A549 (cell line): ENCODE measurements around the gene GNG7. TPM values are rescaled to one million over a fixed set of nuclear protein-coding genes. Genes with fewer than 3 reads are reported as not detected.

ENCODE experiments used
- ATAC-seq, 2 experiments: fragments of 200-7000 bp in 1 of 2; fragments of >200 bp in 1 of 2; cut with Nextera tagmentation in 1 of 2; cut with Tn5 transposase in 1 of 2; 3 replicates each; pipeline versions ENCODE4 v1.8.0 to v1.9.1; 2018 to 2020; ENCODE audit warnings: mild to moderate bottlenecking in 1 of 2, moderate library complexity in 1 of 2
- CTCF ChIA-PET: fragments of 300-600 bp; sonication (Branson Sonifier 250); formaldehyde crosslinking; extraction: SDS; loops from one replicate; lab custom pipeline; 2021; ENCODE audit warnings: antibody characterized with exemption, inconsistent platforms; lab: Yijun Ruan, JAX
- POLR2A ChIA-PET: fragments of 350-600 bp; formaldehyde crosslinking; extraction: SDS; loops from one replicate; lab custom pipeline; 2021; ENCODE audit warnings: antibody characterized with exemption, inconsistent platforms; lab: Yijun Ruan, JAX
- DNase-seq, 2 experiments: peaks; one replicate each; pipeline versions ENCODE4 v3.0.0 to v3.0.0-alpha.2; 2011 to 2016; ENCODE audit warnings: low read depth in 1 of 2, low spot score in 1 of 2
- FAIRE-seq: peaks from 2 replicates; lab custom pipeline; 2011; peaks lifted over from hg19 to GRCh38; lab: Jason Lieb, UNC
- H3K27ac ChIP-seq, 2 experiments: fragments of >200 bp; sonication (Bioruptor Twin); formaldehyde crosslinking; 3 replicates each; pipeline ENCODE4 v1.5.1; 2016 to 2017
- H3K4me1 ChIP-seq: fragments of >200 bp; sonication (Bioruptor Twin); formaldehyde crosslinking; 3 replicates; pipeline ENCODE4 v1.6.1; 2016
- H3K4me2 ChIP-seq: fragments of >200 bp; sonication (Bioruptor Twin); formaldehyde crosslinking; 3 replicates; pipeline ENCODE4 v1.6.1; 2016
- H3K4me3 ChIP-seq: fragments of >200 bp; sonication (Bioruptor Twin); formaldehyde crosslinking; 3 replicates; pipeline ENCODE4 v1.5.1; 2016
- H3K9me3 ChIP-seq: fragments of >200 bp; sonication (Bioruptor Twin); formaldehyde crosslinking; 3 replicates; pipeline ENCODE4 v1.6.1; 2016
- ATOH8 ChIP-seq: fragments of 250-450 bp; sonication (Bioruptor Pico); IDR thresholded peaks from 2 replicates; pipeline ENCODE4 v1.5.0; 2020; ENCODE audit warnings: low read depth, mild to moderate bottlenecking, moderate library complexity
- BCL3 ChIP-seq: fragments of >200 bp; sonication (Bioruptor Twin); formaldehyde crosslinking; IDR thresholded peaks from 3 replicates; pipeline ENCODE4 v1.6.1; 2016
- CBX8 ChIP-seq: fragments of 200-600 bp; sonication (generic); IDR thresholded peaks from 2 replicates; pipeline ENCODE4 v1.6.1; 2016
- CEBPB ChIP-seq, 2 experiments: fragments of >200 bp in 1 of 2; sonication (Bioruptor Twin) in 1 of 2; formaldehyde crosslinking in 1 of 2; IDR thresholded peaks; 2 replicates each; pipeline ENCODE4 v1.6.1; 2012 to 2016
- CHD4 ChIP-seq: fragments of 200-600 bp; sonication (generic); IDR thresholded peaks from 2 replicates; pipeline ENCODE4 v1.6.1; 2016; ENCODE audit warnings: antibody characterized with exemption, mild to moderate bottlenecking, borderline replicate concordance
- CTCF ChIP-seq: fragments of >200 bp; sonication (Bioruptor Twin); formaldehyde crosslinking; IDR thresholded peaks from 3 replicates; pipeline ENCODE4 v1.5.1; 2016
- FOSL2 ChIP-seq, 2 experiments: fragments of 450-650 bp in 1 of 2; fragments of >200 bp in 1 of 2; sonication (Bioruptor Twin) in 1 of 2; formaldehyde crosslinking; IDR thresholded peaks; 2 replicates each; pipeline versions ENCODE4 v1.5.0 to v1.6.1; 2016 to 2020; ENCODE audit warnings: mild to moderate bottlenecking in 1 of 2, moderate library complexity in 1 of 2
- FOXS1 ChIP-seq: fragments of 250-450 bp; sonication (Bioruptor Pico); IDR thresholded peaks from 2 replicates; pipeline ENCODE4 v1.5.0; 2020; ENCODE audit warnings: mild to moderate bottlenecking, moderate library complexity
- GATA3 ChIP-seq: IDR thresholded peaks from 2 replicates; pipeline ENCODE4 v1.6.1; 2012; ENCODE audit warnings: borderline replicate concordance
- HES2 ChIP-seq: fragments of >200 bp; sonication (Bioruptor Twin); formaldehyde crosslinking; IDR thresholded peaks from 2 replicates; pipeline ENCODE4 v1.6.1; 2016
- HEYL ChIP-seq: fragments of 250-450 bp; sonication (Bioruptor Pico); IDR thresholded peaks from 2 replicates; pipeline ENCODE4 v1.8.0; 2021; ENCODE audit warnings: mild to moderate bottlenecking, moderate library complexity
- HOXB13 ChIP-seq: fragments of 250-450 bp; sonication (Bioruptor Pico); IDR thresholded peaks from 2 replicates; pipeline ENCODE4 v1.5.0; 2020; ENCODE audit warnings: low read depth, mild to moderate bottlenecking, moderate library complexity
- NFE2L2 ChIP-seq: fragments of 150-350 bp; conservative IDR thresholded peaks from 2 replicates; pipeline ENCODE4 v1.6.1; 2014; ENCODE audit warnings: low read length
- RARB ChIP-seq: fragments of 250-450 bp; sonication (Bioruptor Pico); IDR thresholded peaks from 2 replicates; pipeline ENCODE4 v1.8.0; 2021; ENCODE audit warnings: mild to moderate bottlenecking, moderate library complexity
- TFCP2L1 ChIP-seq: fragments of 250-450 bp; sonication (Bioruptor Pico); IDR thresholded peaks from 2 replicates; pipeline ENCODE4 v1.5.0; 2021; ENCODE audit warnings: mild to moderate bottlenecking
- TP53 ChIP-seq: fragments of 250-450 bp; sonication (Bioruptor Pico); IDR thresholded peaks from 2 replicates; pipeline ENCODE4 v1.5.0; 2021; ENCODE audit warnings: mild to moderate bottlenecking, moderate library complexity
- ZC3H11A ChIP-seq: fragments of 450-650 bp; IDR thresholded peaks from 2 replicates; pipeline ENCODE4 v1.6.1; 2014; ENCODE audit warnings: antibody characterized with exemption, mild to moderate bottlenecking
- ZSCAN20 ChIP-seq: fragments of 250-450 bp; sonication (Bioruptor Pico); IDR thresholded peaks from 2 replicates; pipeline ENCODE4 v1.8.0; 2022; ENCODE audit warnings: mild to moderate bottlenecking, moderate library complexity
- WGBS: methylation state at CpG from one replicate; pipeline ENCODE4 v1.1.6; 2017; ENCODE audit errors: missing lambda C conversion rate; 5-methylcytosine and 5-hydroxymethylcytosine counted together
- polyA plus RNA-seq, 4 experiments: library from polyadenylated mRNA; depleted of rRNA in 3 of 4; stranded (reverse); fragments of >200 nt; fragmentation: RNase III in 1 of 4; extraction: RNeasy Plus Mini Kit Qiagen cat#74134 plus additional on column Dnase treatment in 1 of 4; gene quantifications; 2 replicates in 3 of 4; 3 replicates in 1 of 4; pipeline ENCODE4 v1.2.3, GENCODE V29; 2011 to 2017

Gene GNG7
- polyA plus RNA-seq, 2 of the 4 experiments (the other 2 are of a cell fraction) = 0.06 to 0.08 TPM

- TF ChIP-seq FOXS1 (CRISPR knock-in tag) = no peak
- TF ChIP-seq NFE2L2 = no peak
- TF ChIP-seq BCL3 = no peak
Measured at GRCh38 chr19:2592824-2593223, 109.7 kb downstream of the GNG7 start (continued).

- ChIA-PET CTCF (interaction anchor here (1.3 kb wide), 2 partner anchors 12 to 45 kb away, joined by 3 to 5 read pairs; no protein-coding TSS in a partner anchor), POLR2A (interaction anchor here (1.6 kb wide), 1 partner anchor 115 kb away, joined by 6 read pairs; the partner anchor contains the start of gene GADD45B)
- Histone ChIP-seq H3K27ac (peak overlapping the region; percentile 60 to 76; a peak in 5 of 6 replicates), H3K4me2 (peak overlapping the region; percentile 51), H3K4me3 (no peak overlapping the region), H3K4me1 (peaks cover 39% of the 10 kb centered on the region), H3K9me3 (no peaks in the 10 kb centered on the region)
- DNase-seq (no peak), FAIRE-seq (no peak), ATAC-seq (no peak)
- TF ChIP-seq CTCF (no peak), CHD4 (no peak), CBX8 (no peak), GATA3 (peak; percentile 15; the same call in 1 of the 2 replicates), CEBPB (IDR thresholded peaks at IDR 0.05) (no peak), TFCP2L1 (CRISPR knock-in tag) (no peak)
- 63% methylated on average over 3 of the region's 3 CpGs for WGBS
Measured at GRCh38 chr19:2591537-2592291, 110.8 kb downstream of the GNG7 start.

GRCh38 chr19:2590630-2591399 is 111.7 kb downstream of the GNG7 start:
- FAIRE-seq (no peak), ATAC-seq (no peak), DNase-seq (no peak)
- Histone ChIP-seq H3K4me3 (no peak overlapping the region), H3K4me2 (no peak overlapping the region), H3K27ac (peak overlapping the region in 1 of 2 experiments; percentile 49; a peak in 3 of 6 replicates), H3K9me3 (no peaks in the 10 kb centered on the region), H3K4me1 (peaks cover 39% of the 10 kb centered on the region)
- no peak for TF ChIP-seq ATOH8
- no peak for TF ChIP-seq ZSCAN20 (CRISPR knock-in tag)
- TF ChIP-seq ZC3H11A = no peak
- TF ChIP-seq HEYL (CRISPR knock-in tag) = no peak
- TF ChIP-seq CHD4 = no peak
- WGBS = 84% methylated on average over 9 of the region's 9 CpGs
- ChIA-PET CTCF (no interaction called here), POLR2A (no interaction called here)

GRCh38 chr19:2589441-2589840 is 113.1 kb downstream of the GNG7 start:
- POLR2A ChIA-PET = interaction anchor here (2.9 kb wide), 1 partner anchor 113 kb away, joined by 13 read pairs; the partner anchor contains the start of gene GADD45B
- TF ChIP-seq CEBPB (IDR thresholded peaks at IDR 0.05) = no peak
- no peak for TF ChIP-seq RARB (CRISPR knock-in tag)
- TF ChIP-seq FOSL2 (IDR thresholded peaks at IDR 0.05) = no peak
- TF ChIP-seq FOSL2 (CRISPR knock-in tag; IDR thresholded peaks at IDR 0.05) = no peak
- TF ChIP-seq TP53 = no peak
- TF ChIP-seq NFE2L2 = no peak
- no peak for TF ChIP-seq HES2
- no peak for TF ChIP-seq HOXB13 (CRISPR knock-in tag)
- ATAC-seq = no peak
- DNase-seq = no peak
- no peak overlapping the region for H3K4me2 ChIP-seq
- no peak overlapping the region for H3K4me3 ChIP-seq
- no peak for FAIRE-seq
- H3K9me3 ChIP-seq = peaks cover under 1% of the 10 kb centered on the region; the same call in 2 of the 3 replicates
- WGBS = 91% methylated on average over 10 of the region's 10 CpGs
- H3K4me1 ChIP-seq = peaks cover 39% of the 10 kb centered on the region
- CTCF ChIA-PET = interaction anchor here (0.7 to 3.3 kb wide), 4 partner anchors 9 to 71 kb away, joined by 3 to 18 read pairs (median 6); no protein-coding TSS in a partner anchor
- H3K27ac ChIP-seq = peak overlapping the region in 1 of 2 experiments; percentile 79; a peak in 5 of 6 replicates
